T-cell (primary cell): Measurements from ENCODE around the gene GBF1. TPM values are rescaled to one million over a fixed set of nuclear protein-coding genes. Genes with fewer than 3 reads are reported as not detected.

Experiments used
- total RNA-seq, 35 experiments: library from RNA in 6 of 35; stranded (reverse) in 6 of 35; fragments of 120-200 nt in 1 of 35; gene quantifications; one replicate each; pipeline versions ENCODE4 v1.2.1 to v1.2.4 and lab custom pipeline; 2013 to 2026

Gene GBF1
- total RNA-seq, 5 donors from 2014 or later (not counting 1 experiment from before 2014, with no cell fraction given), result 37.2 to 41.1 (median 38.7) TPM

Other genes with a start within 250 kb of the GBF1 start
- gene ARMH3, start 189.4 kb upstream of the GBF1 start, total RNA-seq, result 10 to 100 TPM; 26.4 to 30.0 (median 27.2) TPM
- gene HPS6, start 180.2 kb upstream of the GBF1 start, total RNA-seq, result 10 to 100 TPM; 12.5 to 33.4 (median 26.7) TPM
- 100 to 1,000 TPM; 120 to 147 (median 126) TPM for gene LDB1, start 125.2 kb upstream of the GBF1 start, total RNA-seq
- 10 to 100 TPM; 33.5 to 55.1 (median 51.4) TPM for gene PPRC1, start 112.5 kb upstream of the GBF1 start, total RNA-seq
- 10 to 100 TPM; 40.7 to 69.8 (median 62.4) TPM for gene NOLC1, start 93.1 kb upstream of the GBF1 start, total RNA-seq
- gene ELOVL3, start 19.2 kb upstream of the GBF1 start, total RNA-seq, result not detected
- not detected for gene PITX3, start 4.0 kb upstream of the GBF1 start, total RNA-seq
- gene NFKB2, start 150.2 kb downstream of the GBF1 start, total RNA-seq, result 100 to 1,000 TPM in 4 of 5 donors, 10 to 100 TPM in 1; 94.1 to 229 (median 124) TPM
- 10 to 100 TPM in 2 of 5 donors, 1 to 10 TPM in 3; 8.7 to 11.8 (median 8.8) TPM for gene PSD, start 173.3 kb downstream of the GBF1 start, total RNA-seq
- 10 to 100 TPM; 13.3 to 30.4 (median 23.7) TPM for gene FBXL15, start 175.3 kb downstream of the GBF1 start, total RNA-seq
- gene CUEDC2, start 187.0 kb downstream of the GBF1 start, total RNA-seq, result 10 to 100 TPM; 32.2 to 41.4 (median 37.8) TPM
- gene C10orf95, start 206.0 kb downstream of the GBF1 start, total RNA-seq, result under 1 TPM in 4 of 5 donors, not detected in 1; 0.23 to 0.92 (median 0.55) TPM